KOPT-K1 (cell line): ENCODE results near the gene IL7R.
A peak's percentile ranks its signal among the peaks of the same experiment; 100 is the strongest.

Source experiments
- H3K27ac ChIP-seq: fragments of 200-600 bp; sonication (generic); 2 replicates; pipeline ENCODE4 v1.5.1; 2016; ENCODE audit warnings: antibody characterized with exemption, mild to moderate bottlenecking, low read depth, low read length; ENCODE audit not compliant: poor library complexity, severe bottlenecking
- H3K36me3 ChIP-seq: fragments of 200-600 bp; sonication (generic); 2 replicates; pipeline ENCODE4 v1.5.1; 2017; ENCODE audit warnings: antibody characterized with exemption, mild to moderate bottlenecking, low read length, moderate library complexity; ENCODE audit not compliant: insufficient read depth
- H3K9me3 ChIP-seq: fragments of 200-600 bp; sonication (generic); 2 replicates; pipeline ENCODE4 v1.5.1; 2017; ENCODE audit warnings: antibody characterized with exemption, low read length, mild to moderate bottlenecking; ENCODE audit not compliant: insufficient read depth, poor library complexity, severe bottlenecking

The IL7R gene

GRCh38 chr5:35902046-35902672 lies 45.5 kb downstream of the IL7R start:
- Histone ChIP-seq H3K27ac (peak overlapping the region; percentile 80), H3K9me3 (peaks cover 13% of the 10 kb centered on the region), H3K36me3 (no peaks in the 10 kb centered on the region)

GRCh38 chr5:35903631-35904203 lies 47.0 kb downstream of the IL7R start:
- Histone ChIP-seq H3K27ac (no peak overlapping the region), H3K9me3 (peaks cover 13% of the 10 kb centered on the region), H3K36me3 (no peaks in the 10 kb centered on the region)

GRCh38 chr5:35904443-35905132 lies 47.9 kb downstream of the IL7R start:
- Histone ChIP-seq H3K36me3 (no peaks in the 10 kb centered on the region), H3K9me3 (peaks cover 13% of the 10 kb centered on the region), H3K27ac (no peak overlapping the region)

DNA sequence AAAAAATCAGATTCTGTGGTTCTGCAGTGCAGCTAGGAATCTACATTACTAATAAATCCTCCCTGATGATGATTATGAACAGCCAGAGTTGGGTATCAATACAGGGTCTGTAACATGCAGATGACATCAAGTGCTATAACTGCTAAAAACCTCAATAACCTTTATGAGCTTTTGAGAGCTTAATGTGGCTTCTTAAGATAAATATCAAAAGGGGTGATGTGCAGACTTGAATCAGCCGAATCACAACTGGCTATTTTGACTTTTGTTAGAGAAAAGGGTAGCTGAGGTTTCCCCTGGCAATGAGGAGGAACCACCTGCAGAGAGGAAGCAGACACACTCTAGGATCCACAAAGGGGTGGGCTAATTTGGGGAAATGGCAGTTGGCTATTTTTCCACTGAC lies 51.5 kb downstream of the IL7R start:
- peak overlapping the region; percentile 81 for H3K27ac ChIP-seq
- peaks cover 22% of the 10 kb centered on the region for H3K9me3 ChIP-seq
- no peaks in the 10 kb centered on the region for H3K36me3 ChIP-seq

- H3K36me3 ChIP-seq, result no peaks in the 10 kb centered on the region
- peak overlapping the region; percentile 81 for H3K27ac ChIP-seq
Measured at GRCh38 chr5:35908814-35909213, 52.1 kb downstream of the IL7R start.

DNA sequence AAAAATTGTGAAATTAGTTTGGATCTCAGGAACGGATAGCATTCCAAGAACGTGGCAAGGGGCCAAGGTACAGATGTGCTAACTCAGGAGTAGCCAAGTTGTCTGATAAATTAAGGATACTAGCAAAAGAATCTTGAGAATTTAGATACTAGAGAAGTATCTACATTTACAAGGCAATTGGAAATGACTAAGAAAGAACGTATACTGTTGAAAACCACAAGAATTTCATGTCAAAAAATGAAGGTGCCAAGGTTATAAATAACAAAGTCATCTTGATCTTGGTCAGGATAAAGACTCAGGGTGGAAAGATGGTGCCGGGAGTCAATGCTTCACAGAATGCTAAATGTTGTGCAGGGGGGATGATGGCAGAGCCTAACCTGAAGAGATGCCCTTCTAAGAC lies 62.5 kb downstream of the IL7R start:
- Histone ChIP-seq H3K27ac (no peak overlapping the region), H3K9me3 (peaks cover 7% of the 10 kb centered on the region), H3K36me3 (no peaks in the 10 kb centered on the region)

More at GRCh38 chr5:35908814-35909213, 52.1 kb downstream of the IL7R start:
- peaks cover 21% of the 10 kb centered on the region for H3K9me3 ChIP-seq

DNA sequence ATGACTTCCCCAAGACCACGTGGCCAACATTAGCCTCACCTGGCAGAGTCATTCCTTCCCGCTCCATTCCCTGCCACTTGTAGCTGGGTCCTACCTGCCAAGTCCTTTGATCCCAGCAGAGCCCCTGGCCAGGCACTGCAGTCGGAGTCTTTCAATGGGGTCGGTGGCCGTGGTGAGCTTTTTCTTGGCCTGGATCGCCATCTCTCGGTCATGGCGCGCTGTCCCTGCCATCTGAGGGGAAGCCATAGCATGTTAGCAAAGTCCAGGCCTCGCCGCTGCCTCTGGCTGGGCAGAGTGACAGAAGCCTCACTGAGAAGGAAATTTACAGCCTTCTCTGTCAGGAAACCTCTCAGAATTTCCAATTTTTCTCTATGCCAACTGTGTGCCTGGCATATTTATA lies 64.2 kb downstream of the IL7R start:
- Histone ChIP-seq H3K9me3 (peaks cover 7% of the 10 kb centered on the region), H3K36me3 (no peaks in the 10 kb centered on the region), H3K27ac (no peak overlapping the region)

- Histone ChIP-seq H3K27ac (no peak overlapping the region), H3K9me3 (peaks cover 7% of the 10 kb centered on the region), H3K36me3 (no peaks in the 10 kb centered on the region)
Measured at GRCh38 chr5:35921930-35922329, 65.2 kb downstream of the IL7R start.

DNA sequence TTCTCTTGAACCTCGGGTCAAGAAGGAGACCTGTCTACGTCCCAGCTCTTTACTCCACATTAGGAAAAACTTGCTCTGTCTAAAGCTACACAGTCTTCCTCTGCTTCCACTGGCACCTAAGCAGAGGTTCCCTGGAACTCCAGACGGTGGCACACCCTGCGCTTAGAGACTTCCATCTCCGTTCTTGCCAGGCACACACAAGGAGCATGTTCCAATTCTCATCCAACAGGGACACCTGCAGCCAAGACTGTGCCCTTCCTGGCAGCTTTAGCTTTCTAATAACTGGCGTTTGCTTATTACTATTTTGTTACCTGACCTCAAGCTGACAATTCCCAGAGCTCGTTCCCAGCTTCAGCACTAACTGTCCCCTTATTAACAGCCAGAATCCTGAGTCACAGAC lies 65.8 kb downstream of the IL7R start:
- H3K9me3 ChIP-seq, result peaks cover 7% of the 10 kb centered on the region
- no peak overlapping the region for H3K27ac ChIP-seq
- H3K36me3 ChIP-seq, result no peaks in the 10 kb centered on the region

GRCh38 chr5:35924122-35924949 lies 67.6 kb downstream of the IL7R start:
- Histone ChIP-seq H3K9me3 (peaks cover 7% of the 10 kb centered on the region), H3K27ac (no peak overlapping the region), H3K36me3 (no peaks in the 10 kb centered on the region)

- no peak overlapping the region for H3K27ac ChIP-seq
- H3K9me3 ChIP-seq, result no peaks in the 10 kb centered on the region
- no peaks in the 10 kb centered on the region for H3K36me3 ChIP-seq
Measured at GRCh38 chr5:35924950-35925722, 68.4 kb downstream of the IL7R start.

- H3K36me3 ChIP-seq, result no peaks in the 10 kb centered on the region
- no peak overlapping the region for H3K27ac ChIP-seq
- H3K9me3 ChIP-seq, result no peaks in the 10 kb centered on the region
Measured at GRCh38 chr5:35926389-35927051, 69.8 kb downstream of the IL7R start.
